ENCODE data around the gene ADM5.

DNA sequence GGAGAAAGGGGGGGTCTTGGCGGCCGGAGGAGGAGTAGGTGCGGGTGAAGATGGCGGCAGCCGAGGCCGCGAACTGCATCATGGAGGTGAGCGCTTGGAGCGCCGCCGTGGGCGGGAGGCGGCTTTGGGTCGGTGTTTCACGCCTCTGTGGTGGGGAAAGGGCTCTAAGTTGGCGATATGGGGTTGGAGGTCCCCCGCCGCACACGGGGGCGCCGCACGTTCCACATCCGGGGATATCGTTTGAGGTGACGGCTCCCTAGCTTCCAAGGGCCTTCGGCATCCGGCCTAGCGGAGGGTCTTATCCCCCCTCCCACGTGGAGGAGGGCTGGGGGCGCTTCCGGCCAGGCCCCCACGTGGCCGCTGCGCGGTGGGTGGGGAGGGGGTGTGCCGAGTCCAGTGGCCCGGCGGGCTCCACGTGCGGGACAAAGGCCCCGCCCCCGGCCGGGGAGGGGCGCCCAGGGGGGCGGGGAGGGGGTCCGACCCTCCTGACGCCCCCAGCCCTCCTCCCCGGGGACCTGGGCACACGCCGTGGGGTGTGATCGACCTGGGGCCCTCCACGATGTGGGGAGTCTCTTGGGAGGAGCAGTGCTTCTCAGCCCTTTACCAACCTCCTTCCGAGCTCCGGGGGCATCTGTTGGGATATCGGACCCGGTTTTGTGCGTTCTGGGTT is 12.0 kb upstream of the ADM5 start, which contains the start of gene PRMT1:
- TF ChIP-seq, protein P1, sequence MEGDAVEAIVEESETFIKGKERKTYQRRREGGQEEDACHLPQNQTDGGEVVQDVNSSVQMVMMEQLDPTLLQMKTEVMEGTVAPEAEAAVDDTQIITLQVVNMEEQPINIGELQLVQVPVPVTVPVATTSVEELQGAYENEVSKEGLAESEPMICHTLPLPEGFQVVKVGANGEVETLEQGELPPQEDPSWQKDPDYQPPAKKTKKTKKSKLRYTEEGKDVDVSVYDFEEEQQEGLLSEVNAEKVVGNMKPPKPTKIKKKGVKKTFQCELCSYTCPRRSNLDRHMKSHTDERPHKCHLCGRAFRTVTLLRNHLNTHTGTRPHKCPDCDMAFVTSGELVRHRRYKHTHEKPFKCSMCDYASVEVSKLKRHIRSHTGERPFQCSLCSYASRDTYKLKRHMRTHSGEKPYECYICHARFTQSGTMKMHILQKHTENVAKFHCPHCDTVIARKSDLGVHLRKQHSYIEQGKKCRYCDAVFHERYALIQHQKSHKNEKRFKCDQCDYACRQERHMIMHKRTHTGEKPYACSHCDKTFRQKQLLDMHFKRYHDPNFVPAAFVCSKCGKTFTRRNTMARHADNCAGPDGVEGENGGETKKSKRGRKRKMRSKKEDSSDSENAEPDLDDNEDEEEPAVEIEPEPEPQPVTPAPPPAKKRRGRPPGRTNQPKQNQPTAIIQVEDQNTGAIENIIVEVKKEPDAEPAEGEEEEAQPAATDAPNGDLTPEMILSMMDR (IDR thresholded peaks at IDR 0.05): no peak
- peak in 1 of 2 donors; percentile 86 for TF ChIP-seq POLR2A (IDR thresholded peaks at IDR 0.05)
